SK-N-SH (cell line): ENCODE results near the gene MARCHF4. TPM values are rescaled to one million over a fixed set of nuclear protein-coding genes. Genes with fewer than 3 reads are reported as not detected.

Source experiments
- CTCF ChIP-seq: fragments of 200-600 bp; sonication (generic); IDR thresholded peaks from 2 replicates; pipeline ENCODE4 v1.6.1; 2017; ENCODE audit warnings: antibody characterized with exemption, mild to moderate bottlenecking, moderate library complexity
- ELF1 ChIP-seq: IDR thresholded peaks from 2 replicates; pipeline ENCODE4 v1.4.0; 2012
- EP300 ChIP-seq, 2 experiments: IDR thresholded peaks; 2 replicates each; pipeline versions ENCODE4 v1.4.0 to v1.6.1; 2012; ENCODE audit warnings: borderline replicate concordance in 1 of 2, low read depth in 1 of 2, low read length in 1 of 2
- FOSL2 ChIP-seq: IDR thresholded peaks from 2 replicates; pipeline ENCODE4 v1.4.0; 2012; ENCODE audit warnings: low read depth, mild to moderate bottlenecking, moderate library complexity, borderline replicate concordance
- FOXM1 ChIP-seq: IDR thresholded peaks from 2 replicates; pipeline ENCODE4 v1.4.0; 2012; ENCODE audit warnings: low read depth, mild to moderate bottlenecking
- MEF2A ChIP-seq: IDR thresholded peaks from 2 replicates; pipeline ENCODE4 v1.4.0; 2012; ENCODE audit warnings: low read depth, borderline replicate concordance
- NFIC ChIP-seq: IDR thresholded peaks from 2 replicates; pipeline ENCODE4 v1.4.0; 2012; ENCODE audit warnings: borderline replicate concordance
- NRF1 ChIP-seq: IDR thresholded peaks from 2 replicates; pipeline ENCODE4 v1.6.1; 2012; ENCODE audit warnings: low read depth, mild to moderate bottlenecking, low read length
- PBX3 ChIP-seq: IDR thresholded peaks from 2 replicates; pipeline ENCODE4; 2012
- POLR2AphosphoS5 ChIP-seq: IDR thresholded peaks from 2 replicates; pipeline ENCODE4 v1.6.1; 2012; ENCODE audit warnings: low read depth, low read length
- RAD21 ChIP-seq: IDR thresholded peaks from 2 replicates; pipeline ENCODE4 v1.6.1; 2012; ENCODE audit warnings: mild to moderate bottlenecking, low read length
- RFX5 ChIP-seq: IDR thresholded peaks from 2 replicates; pipeline ENCODE4 v1.6.1; 2012; ENCODE audit warnings: mild to moderate bottlenecking, improper control_type of control experiment, low read length
- RXRA ChIP-seq: IDR thresholded peaks from 2 replicates; pipeline ENCODE4 v1.4.0; 2012; ENCODE audit warnings: low read depth, mild to moderate bottlenecking, borderline replicate concordance
- SIN3A ChIP-seq: IDR thresholded peaks from 2 replicates; pipeline ENCODE4 v1.6.1; 2012; ENCODE audit warnings: low read depth, mild to moderate bottlenecking, low read length, moderate library complexity, borderline replicate concordance
- TEAD4 ChIP-seq: IDR thresholded peaks from 2 replicates; pipeline ENCODE4 v1.4.0; 2012; ENCODE audit warnings: mild to moderate bottlenecking, borderline replicate concordance; ENCODE audit not compliant: insufficient read depth
- USF2 ChIP-seq: fragments of 150-350 bp; IDR thresholded peaks from 2 replicates; pipeline ENCODE4 v1.6.1; 2017; ENCODE audit warnings: antibody characterized with exemption, low read length, low read depth, borderline replicate concordance
- YY1 ChIP-seq: IDR thresholded peaks from 2 replicates; pipeline ENCODE4 v1.4.0; 2012; ENCODE audit warnings: low read depth, mild to moderate bottlenecking
- polyA plus RNA-seq, 3 experiments: library from polyadenylated mRNA; depleted of rRNA; stranded (reverse); fragments of >200 nt; gene quantifications; 2 replicates each; pipeline ENCODE4 v1.2.3, GENCODE V29; 2012

MARCHF4 gene
- polyA plus RNA-seq, 1 of the 3 experiments (the other 2 are of a cell fraction) = 7.6 TPM

- TF ChIP-seq USF2 = no peak
- TF ChIP-seq FOXM1 = no peak; the same call in 1 of the 2 replicates
- no peak for TF ChIP-seq ELF1
- TF ChIP-seq CTCF = no peak
- no peak for TF ChIP-seq RFX5
- TF ChIP-seq RXRA = 0 out of 2 replicates have a peak, but pooled peaks have one; percentile 23
- TF ChIP-seq TEAD4 = peak; percentile 89
- peak in 1 of 2 experiments; percentile 78; a peak in 1 of 4 replicates for TF ChIP-seq EP300 (IDR thresholded peaks at IDR 0.05; ENCODE audit: borderline replicate concordance in 1 of 2, low read depth in 1 of 2, low read length in 1 of 2)
- TF ChIP-seq POLR2AphosphoS5 = no peak
- no peak for TF ChIP-seq SIN3A
- TF ChIP-seq RAD21 = no peak
- no peak for TF ChIP-seq MEF2A
- peak; percentile 26; the same call in 1 of the 2 replicates for TF ChIP-seq NFIC
- TF ChIP-seq YY1 = no peak; the same call in 1 of the 2 replicates
- peak; percentile 69 for TF ChIP-seq PBX3
- TF ChIP-seq FOSL2 = peak; percentile 70
- TF ChIP-seq NRF1 = no peak
These were observed 543 bp upstream of the MARCHF4 start (continued) for GRCh38 chr2:216372761-216373291.
